GM21786 (cell line): Measurements from ENCODE around the gene ACTRT2.

Experiments
- ATAC-seq: cut with Tn5 transposase; IDR thresholded peaks from one replicate; pipeline ENCODE4 v1.9.1; 2021; ENCODE audit not compliant: unreplicated experiment

Gene ACTRT2

GRCh38 chr1:3066250-3066711 lies 45.0 kb downstream of the ACTRT2 start:
- no peak for ATAC-seq

- no peak for ATAC-seq
Observed at GRCh38 chr1:3066826-3067225, 45.6 kb downstream of the ACTRT2 start.

GRCh38 chr1:3067301-3067670 lies 46.0 kb downstream of the ACTRT2 start:
- ATAC-seq, result no peak

- no peak for ATAC-seq
Observed at GRCh38 chr1:3067671-3068563, 46.6 kb downstream of the ACTRT2 start.

GRCh38 chr1:3068564-3069431 lies 47.5 kb downstream of the ACTRT2 start, which contains the start of gene PRDM16:
Gene PRDM16 (plus strand): TSS chr1:3069203. CDS start chr1:3069260, 57 bp downstream.
- no peak for ATAC-seq

GRCh38 chr1:3069491-3070308 lies 48.4 kb downstream of the ACTRT2 start:
- no peak for ATAC-seq

GRCh38 chr1:3070309-3070643 lies 49.0 kb downstream of the ACTRT2 start:
- ATAC-seq, result no peak

- no peak for ATAC-seq
Observed at GRCh38 chr1:3070644-3071564, 49.6 kb downstream of the ACTRT2 start.

GRCh38 chr1:3071565-3072390 lies 50.5 kb downstream of the ACTRT2 start:
- no peak for ATAC-seq
